NB4 (cell line): ENCODE measurements around the gene ENOX1.

Experiments
- CTCF ChIP-seq: IDR thresholded peaks from one replicate; pipeline ENCODE4 v1.5.1; 2012; ENCODE audit warnings: low read depth, low read length
- POLR2A ChIP-seq: IDR thresholded peaks from 2 replicates; pipeline ENCODE4 v1.6.1; 2011; ENCODE audit warnings: mild to moderate bottlenecking; ENCODE audit not compliant: insufficient read length; ENCODE audit errors: extremely low read depth

GRCh38 chr13:43693639-43694038 is 93.1 kb downstream of the ENOX1 start:
- TF ChIP-seq CTCF (no peak), POLR2A (no peak)
